Stimulated activated CD4-positive, alpha-beta T cell treated with anti-CD3 and anti-CD28 coated beads, Interleukin-4, amount 100 ng/mL, for 48 hours (primary cell): ENCODE results near the gene PLAU.

Source experiments
- DNase-seq, 2 donors: peaks; one replicate each; pipeline ENCODE4 v3.0.0-alpha.2; 2020; ENCODE audit warnings: low read depth in 2 of 2

PLAU gene

DNA sequence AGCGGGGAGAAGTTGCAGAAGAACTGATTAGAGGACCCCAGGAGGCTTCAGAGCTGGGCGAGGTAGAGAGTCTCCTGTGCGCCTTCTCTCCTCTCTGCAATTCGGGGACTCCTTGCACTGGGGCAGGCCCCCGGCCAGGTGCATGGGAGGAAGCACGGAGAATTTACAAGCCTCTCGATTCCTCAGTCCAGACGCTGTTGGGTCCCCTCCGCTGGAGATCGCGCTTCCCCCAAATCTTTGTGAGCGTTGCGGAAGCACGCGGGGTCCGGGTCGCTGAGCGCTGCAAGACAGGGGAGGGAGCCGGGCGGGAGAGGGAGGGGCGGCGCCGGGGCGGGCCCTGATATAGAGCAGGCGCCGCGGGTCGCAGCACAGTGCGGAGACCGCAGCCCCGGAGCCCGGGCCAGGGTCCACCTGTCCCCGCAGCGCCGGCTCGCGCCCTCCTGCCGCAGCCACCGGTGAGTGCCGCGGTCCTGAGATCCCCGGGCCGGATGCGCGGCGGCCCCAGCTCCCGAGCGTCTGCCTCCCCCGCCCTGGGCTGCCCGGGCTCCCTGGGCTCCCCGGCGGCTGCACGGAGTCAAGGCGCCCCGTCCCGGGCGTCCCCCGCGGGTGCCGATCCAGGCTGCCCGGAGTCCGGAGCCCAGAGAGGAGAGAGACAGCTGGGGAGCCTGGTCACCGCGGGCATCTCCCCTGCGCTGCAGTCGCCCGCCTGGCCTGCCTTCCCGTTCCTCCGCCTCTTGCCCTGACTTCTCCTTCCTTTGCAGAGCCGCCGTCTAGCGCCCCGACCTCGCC, at the start of gene PLAU:
Gene PLAU, plus strand, starts transcription at position 369 of the 789 bp plus-strand sequence. CDS start 424 bp downstream, outside the sequence.
- DNase-seq: peak; percentile 25 to 27

DNA sequence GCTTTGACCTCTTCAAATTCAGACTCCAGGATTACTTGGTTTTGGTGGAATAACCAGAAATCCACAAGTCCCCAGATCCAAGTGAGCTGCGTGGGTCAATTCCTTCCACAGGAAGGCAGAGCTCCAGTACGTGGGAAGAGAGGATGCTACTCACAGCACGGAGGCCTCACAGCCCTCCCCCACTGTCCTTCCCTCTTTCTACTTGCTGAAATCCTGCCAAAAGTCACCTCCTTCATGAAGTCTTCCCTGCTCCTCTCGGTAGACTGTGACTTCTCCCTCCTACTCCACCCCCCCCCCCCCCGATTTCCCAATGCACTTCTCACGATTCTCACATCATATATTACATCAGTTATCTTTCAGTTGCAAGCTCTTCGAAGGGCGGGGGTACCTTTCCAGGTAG, 48.9 kb upstream of the PLAU start:
- no peak for DNase-seq

DNA sequence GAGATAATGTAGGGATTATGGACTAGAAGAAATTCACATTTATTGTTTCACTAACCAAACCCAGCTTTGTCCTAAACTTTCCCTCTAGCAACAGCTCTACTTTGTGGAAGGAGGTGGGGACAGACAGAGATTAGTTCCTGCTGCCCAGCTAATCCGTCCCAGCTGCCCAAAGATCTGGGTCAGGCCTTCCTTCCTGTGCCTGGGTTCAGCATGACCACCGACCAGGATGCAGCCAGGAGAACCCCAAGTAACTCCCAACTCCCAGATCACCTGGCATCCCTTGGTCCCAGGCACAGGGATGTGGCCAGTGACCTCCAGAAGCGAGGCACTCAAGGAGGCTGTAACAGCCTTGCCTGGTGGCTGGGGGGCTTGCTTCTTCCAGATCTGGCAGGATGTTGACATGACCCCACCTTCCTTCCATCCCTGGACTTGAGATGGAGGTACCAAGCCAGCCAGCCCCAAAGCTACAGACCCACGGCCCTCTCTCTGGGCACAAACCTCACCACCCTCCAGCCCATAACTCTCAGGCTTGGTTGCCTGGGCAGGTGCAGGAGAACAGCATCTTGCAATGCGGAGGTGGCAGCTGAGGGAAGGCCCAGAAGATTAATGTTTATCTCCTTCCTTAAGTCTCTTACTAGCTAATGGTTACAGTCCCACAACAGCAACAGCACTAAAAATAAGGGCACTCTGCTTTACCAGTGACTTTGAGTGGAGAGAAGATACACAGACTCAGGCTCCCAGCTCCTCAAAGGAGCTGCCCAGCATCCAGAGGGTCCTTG, 47.7 kb upstream of the PLAU start:
- no peak for DNase-seq

DNA sequence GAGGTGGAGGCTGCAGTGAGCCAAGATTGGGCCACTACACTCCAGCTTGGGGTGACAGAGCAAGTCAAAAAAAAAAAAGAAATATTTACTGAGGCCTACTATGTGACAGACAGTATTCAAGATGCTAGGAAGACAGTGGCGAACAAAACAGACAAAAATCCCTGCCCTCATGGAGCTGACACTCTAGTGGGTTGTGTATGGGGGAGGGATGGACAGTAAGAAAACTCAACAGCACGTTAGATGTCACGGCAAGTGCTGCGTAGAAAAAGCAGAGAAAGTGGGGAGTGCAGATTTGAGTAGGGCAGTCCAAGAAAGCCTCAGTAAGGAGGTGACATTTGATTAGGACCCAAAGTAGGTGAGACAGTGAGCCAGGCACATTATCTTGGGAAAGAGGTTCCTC, 46.7 kb upstream of the PLAU start:
- DNase-seq: no peak

DNA sequence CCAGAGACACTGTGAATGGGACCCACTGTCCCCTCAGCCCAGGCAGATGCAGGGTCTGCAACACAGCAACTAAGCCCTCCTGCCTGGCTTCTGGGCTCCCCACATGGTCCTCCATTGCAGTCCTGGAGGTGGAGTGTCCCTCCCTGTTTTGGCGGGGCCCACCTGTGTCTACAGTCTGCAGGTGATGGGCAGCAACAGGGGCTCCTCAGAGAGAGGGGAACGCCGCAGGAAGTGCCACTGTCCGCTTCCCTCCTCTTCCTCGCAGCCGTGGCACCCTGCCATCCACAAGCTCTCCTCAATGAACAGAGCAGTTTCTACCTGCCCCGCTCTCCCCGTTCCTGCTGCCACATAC, 45.8 kb upstream of the PLAU start:
- no peak for DNase-seq

- DNase-seq: peak in 1 of 2 donors; percentile 42
Measured at GRCh38 chr10:73865459-73866442, 45.2 kb upstream of the PLAU start.

DNA sequence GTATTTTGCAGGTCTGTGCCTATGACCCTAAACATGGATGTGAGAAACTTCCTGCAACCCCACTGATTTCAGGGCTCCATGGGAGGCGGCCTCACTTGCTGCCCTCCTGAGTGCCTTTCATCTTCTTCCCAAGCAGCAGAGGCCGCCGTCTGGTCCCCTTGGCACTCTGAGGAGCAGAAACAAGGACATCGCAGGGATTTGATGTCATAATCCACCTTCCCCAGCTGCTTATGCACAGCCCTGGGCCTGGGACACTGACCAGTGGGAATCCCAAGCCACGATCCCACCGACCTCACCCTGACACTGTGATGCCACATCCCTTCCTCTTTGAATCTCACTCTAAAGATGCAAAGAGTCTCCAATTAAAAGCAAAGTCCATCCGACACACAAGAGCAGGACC, 44.3 kb upstream of the PLAU start:
- no peak for DNase-seq

DNA sequence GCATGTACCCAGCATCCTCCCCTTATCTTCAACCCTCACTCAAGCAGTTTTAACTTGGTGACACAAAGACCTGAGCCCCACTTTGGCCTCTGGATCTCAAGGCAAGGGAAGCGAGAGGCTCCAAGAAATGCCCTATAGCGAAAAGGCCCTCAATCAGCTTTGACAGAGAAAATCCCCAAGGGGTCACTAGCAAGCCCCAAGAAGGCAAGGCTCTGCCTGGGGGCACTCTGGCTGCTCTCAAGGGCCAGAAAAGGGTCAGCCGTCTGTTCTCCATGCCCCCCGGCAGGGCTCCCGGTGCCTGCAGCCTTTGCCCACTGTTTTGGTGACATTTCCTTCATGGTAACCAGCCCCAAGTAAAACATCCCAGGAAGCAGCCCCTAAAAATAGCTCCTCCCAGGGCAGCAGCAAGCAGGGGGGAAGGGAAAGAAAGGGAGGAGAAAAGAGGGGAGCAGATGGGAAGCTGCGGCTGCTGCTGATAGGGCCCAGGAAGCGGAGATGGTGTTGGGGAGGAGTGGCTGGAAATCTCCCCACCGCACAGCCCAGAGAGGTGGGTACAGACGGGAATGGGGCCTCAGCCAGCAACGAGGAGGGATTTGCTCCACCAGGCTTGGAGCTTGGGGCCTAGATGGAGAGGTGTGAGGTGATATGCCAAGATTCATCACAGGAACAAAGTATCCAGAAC, 43.7 kb upstream of the PLAU start:
- DNase-seq: no peak

DNA sequence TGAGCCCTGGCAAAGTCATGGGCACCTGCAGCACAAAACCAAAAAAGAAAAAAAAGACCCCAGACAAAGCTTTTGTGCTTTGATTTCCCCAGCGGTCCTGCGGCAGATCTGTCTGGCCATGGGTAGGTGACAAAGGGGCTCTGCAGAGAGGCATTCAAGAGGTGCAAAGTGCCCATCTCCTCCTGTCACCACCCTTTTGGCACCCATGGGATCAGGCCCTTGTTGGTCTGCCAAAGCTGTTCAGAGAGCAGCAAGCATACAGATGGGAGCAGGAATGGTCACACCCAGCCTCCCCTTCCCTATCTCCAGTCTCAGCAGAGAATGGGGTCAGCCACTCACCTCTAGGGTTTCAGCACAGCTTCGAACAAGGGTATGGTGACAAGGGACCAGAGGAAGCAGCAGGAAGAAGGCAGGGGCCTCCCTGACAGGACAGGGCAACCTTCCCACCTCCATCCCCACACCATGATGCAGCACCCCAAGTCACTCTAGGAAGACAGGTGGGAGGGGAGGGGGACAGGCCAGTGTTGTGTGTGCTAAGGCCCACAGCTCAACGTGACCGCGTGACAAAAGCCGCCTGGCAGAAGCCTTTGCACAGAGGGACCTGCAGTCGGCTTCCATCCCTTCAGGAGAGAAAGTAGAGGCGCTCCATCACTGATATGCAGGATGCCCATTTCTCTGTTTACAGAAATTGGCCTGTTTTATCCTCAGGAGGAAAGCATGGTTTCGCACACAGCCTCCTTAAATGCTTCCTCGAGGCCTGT, 42.9 kb upstream of the PLAU start:
- no peak for DNase-seq

GRCh38 chr10:73868655-73869195, 42.2 kb upstream of the PLAU start:
- DNase-seq: no peak

DNA sequence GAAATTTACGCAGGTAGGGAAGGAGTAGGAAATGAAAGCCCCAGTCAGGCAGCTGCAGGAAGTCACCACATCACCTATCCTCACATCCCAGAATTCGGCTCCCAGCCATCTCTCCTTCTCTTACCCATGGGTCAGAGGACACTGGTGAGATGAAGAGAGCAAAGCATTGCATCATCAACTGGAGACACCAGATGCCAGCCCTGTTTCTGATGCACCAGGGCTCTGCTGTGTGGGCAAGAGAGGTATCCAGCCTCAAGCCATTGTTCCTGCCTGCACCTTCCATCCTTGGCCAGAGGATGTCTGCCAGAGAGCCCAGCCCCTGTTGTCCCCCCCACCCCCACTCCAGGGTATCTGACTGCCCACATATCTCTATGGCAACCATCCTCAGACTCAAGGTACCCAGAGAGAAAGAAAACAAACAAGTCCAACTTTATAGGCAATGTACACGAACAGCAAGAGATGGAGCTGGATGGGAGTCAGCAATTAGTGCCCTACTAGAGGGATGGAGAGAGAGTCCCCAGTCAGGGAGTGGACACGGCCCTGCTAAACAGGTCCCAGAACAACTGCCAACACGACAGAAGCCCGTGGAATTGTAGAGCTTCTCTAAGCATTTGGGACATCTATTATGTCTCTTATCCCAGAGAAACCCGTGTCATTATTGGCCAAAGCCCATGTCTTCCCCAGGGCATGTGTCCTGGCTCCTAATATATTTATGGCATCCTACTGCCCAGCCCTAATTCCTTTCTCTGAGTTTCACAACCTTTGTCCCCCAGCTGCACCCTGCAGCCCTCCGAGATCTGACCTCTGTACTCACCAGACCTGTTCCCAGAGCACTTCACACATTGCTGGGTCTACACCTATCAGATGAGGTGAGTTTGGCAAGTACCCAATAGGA, 39.4 kb upstream of the PLAU start:
- no peak for DNase-seq

- DNase-seq: no peak
Measured at GRCh38 chr10:73872190-73872710, 38.7 kb upstream of the PLAU start.

- no peak for DNase-seq
Measured at GRCh38 chr10:73873142-73873837, 37.6 kb upstream of the PLAU start.

DNA sequence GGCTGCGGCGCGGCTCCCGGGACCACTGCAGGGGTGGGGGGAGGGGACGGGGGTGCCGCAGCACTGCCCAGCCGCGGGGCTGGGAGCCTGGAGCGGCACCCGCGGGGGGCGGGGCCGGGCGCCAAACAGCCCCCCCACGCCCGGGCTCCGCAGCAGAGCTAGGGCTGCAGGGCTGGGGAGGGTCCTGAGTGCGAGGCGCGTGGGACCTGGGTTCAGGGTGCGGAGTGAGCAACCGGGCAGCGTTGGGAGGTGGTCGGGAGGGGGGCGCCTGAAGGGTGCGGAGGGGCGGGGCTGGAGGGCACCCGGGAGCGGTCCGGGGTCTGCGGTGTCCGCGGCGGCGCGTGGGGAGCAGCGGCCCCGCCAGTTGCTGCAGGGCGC, 37.1 kb upstream of the PLAU start:
- no peak for DNase-seq

- peak; percentile 65 to 76 for DNase-seq
Measured at GRCh38 chr10:73874267-73875138, 36.4 kb upstream of the PLAU start, which contains the start of gene CAMK2G. Gene CAMK2G (minus strand): TSS chr10:73874555. CDS start chr10:73874461, 94 bp downstream.

DNA sequence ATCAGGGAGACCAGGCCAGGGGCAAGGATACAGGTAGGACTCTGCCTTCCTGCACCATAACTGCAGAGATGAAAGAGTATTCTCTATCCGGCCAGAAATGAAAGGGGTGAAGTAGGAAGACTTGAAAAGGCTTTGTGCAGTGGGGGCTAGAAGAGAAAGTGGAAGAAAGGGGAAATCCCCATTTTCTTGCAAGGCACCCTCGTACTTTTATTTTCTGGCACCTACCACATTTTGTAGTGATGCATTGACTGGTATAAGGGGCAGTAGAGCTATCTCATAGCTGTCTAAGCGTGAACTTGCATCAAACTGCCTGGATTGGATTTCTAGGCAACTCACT, 35.8 kb upstream of the PLAU start:
- DNase-seq: no peak

DNA sequence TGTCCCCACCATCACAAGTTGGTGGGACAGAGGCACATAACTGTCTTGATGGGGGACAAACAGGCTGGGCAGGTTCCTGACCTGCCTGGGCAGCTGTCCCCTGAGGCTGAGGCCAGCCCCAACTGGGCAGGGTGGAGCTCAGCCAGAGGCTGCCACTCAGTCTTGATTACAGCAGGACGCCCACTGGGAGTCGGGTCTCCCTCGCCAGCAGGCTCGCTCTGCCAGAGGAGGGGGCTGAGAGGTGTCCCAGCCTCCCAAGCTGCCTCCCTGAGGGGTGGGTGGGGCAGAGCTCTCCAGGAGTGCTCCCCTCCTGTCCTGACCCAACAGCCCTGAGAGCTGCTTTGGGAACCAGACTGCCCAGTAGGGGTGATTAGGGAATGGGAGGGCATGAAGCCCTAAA, 34.8 kb upstream of the PLAU start:
- DNase-seq: no peak

DNA sequence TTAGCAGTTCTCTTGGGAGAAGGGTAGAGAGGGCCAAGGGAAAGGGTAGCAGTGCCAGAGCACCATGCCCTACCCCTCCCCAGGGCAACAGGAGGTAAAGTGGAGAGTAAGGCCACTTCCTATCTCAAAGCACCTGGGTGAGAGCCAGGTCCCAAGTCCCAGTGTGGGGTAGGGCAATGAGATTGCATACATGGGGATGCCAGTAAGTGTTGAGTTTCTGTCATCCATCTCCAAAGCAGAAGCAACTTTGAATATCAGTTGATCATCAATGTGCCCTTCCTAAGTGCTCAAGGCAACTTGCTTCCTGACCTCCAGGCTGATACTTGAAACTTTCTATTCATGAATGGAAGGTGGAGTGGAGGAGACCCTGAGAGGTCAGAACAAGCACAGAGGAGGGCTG, 34.4 kb upstream of the PLAU start:
- no peak for DNase-seq
